RWPE1 (cell line): ENCODE results near the gene MACF1.
"Not testable (repeated sequence)": the region's sequence is repeated elsewhere in the genome, so short reads cannot be mapped to it uniquely, and the experiment has no call there.

ENCODE experiments used
- CTCF ChIA-PET: fragments of 350-600 bp; sonication (Branson Sonifier 250); formaldehyde crosslinking; extraction: SDS; loops from one replicate; lab custom pipeline; 2021; lab: Yijun Ruan, JAX
- POLR2A ChIA-PET: fragments of 400-600 bp; formaldehyde crosslinking; extraction: SDS; loops from one replicate; lab custom pipeline; 2020; ENCODE audit warnings: antibody characterized with exemption; ENCODE audit not compliant: low non-redundant PET; lab: Yijun Ruan, JAX
- DNase-seq: peaks from one replicate; pipeline ENCODE4 v3.0.0; 2012; ENCODE audit warnings: low spot score
- H3K27ac ChIP-seq: fragments of 450-650 bp; 2 replicates; pipeline ENCODE4 v1.5.1; 2017
- TF ChIP-seq, protein P1 (sequence below): fragments of 450-650 bp; conservative IDR thresholded peaks from 2 replicates; pipeline ENCODE4 v1.5.1; 2017; ENCODE audit warnings: low read depth, mild to moderate bottlenecking

The MACF1 gene

DNA sequence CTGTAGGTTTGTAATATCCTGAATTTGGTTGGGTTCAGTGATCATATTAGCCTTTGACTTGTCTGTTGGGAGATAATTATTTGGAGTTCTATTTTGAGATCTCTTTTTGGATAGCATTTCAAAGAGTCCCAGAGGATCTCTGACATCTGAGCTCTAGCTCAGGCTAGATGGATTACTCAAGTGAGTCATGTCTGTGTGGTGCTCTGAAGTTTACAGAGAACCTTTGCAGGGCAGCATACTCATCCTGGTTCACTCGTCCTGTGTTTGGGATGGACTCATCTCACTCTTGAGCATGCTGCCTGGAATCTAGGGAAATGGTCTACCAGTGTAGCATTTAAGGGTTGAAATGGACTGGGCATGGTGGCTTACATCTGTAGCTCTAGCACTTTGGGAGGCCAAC is 257.6 kb downstream of the MACF1 start:
- TF ChIP-seq, protein P1, sequence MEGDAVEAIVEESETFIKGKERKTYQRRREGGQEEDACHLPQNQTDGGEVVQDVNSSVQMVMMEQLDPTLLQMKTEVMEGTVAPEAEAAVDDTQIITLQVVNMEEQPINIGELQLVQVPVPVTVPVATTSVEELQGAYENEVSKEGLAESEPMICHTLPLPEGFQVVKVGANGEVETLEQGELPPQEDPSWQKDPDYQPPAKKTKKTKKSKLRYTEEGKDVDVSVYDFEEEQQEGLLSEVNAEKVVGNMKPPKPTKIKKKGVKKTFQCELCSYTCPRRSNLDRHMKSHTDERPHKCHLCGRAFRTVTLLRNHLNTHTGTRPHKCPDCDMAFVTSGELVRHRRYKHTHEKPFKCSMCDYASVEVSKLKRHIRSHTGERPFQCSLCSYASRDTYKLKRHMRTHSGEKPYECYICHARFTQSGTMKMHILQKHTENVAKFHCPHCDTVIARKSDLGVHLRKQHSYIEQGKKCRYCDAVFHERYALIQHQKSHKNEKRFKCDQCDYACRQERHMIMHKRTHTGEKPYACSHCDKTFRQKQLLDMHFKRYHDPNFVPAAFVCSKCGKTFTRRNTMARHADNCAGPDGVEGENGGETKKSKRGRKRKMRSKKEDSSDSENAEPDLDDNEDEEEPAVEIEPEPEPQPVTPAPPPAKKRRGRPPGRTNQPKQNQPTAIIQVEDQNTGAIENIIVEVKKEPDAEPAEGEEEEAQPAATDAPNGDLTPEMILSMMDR: no peak
- POLR2A ChIA-PET: no interaction called here
- no peak for DNase-seq
- no peak overlapping the region for H3K27ac ChIP-seq
- CTCF ChIA-PET: interaction anchor here (0.7 kb wide), 1 partner anchor 144 kb away, joined by 3 read pairs; no protein-coding TSS in a partner anchor

DNA sequence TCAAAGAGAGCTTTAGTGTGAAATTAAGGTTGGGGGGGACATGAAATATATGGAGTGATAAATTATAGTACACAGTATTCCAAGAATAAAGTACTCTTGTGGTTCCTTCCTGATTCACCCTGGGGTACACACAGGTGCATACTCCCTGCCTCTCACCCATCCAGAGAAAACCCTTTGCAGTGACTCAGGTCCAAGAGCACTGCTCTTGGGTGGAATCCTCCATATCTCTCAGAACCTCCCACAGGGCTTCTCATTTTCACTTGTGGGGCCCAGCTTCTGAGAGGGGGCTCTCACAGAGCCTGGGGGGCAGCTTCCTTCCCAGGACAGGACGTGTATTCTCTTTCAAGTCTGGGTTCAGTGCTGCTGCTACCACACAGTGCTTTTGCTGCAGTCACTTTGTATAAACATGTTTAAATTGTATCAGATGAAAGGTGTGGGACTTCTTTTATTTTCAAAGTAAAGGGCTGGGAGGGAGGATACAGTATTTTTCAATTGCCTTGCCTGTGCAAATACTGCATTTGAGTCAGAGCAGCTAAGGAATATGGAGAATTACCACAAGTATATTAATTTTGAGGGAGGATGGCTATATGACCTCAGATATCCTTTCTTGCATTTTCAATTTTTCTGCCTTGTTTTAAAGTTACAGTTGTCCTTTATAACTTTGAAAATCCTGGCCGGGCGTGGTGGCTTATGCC is 262.1 kb downstream of the MACF1 start:
- no peak overlapping the region for H3K27ac ChIP-seq
- DNase-seq: no peak
- ChIA-PET POLR2A (no interaction called here), CTCF (no interaction called here)
- TF ChIP-seq, protein P1: no peak

GRCh38 chr1:39467108-39467720 is 262.7 kb downstream of the MACF1 start:
- H3K27ac ChIP-seq, CTCF ChIA-PET, DNase-seq, POLR2A ChIA-PET: not testable (repeated sequence)

DNA sequence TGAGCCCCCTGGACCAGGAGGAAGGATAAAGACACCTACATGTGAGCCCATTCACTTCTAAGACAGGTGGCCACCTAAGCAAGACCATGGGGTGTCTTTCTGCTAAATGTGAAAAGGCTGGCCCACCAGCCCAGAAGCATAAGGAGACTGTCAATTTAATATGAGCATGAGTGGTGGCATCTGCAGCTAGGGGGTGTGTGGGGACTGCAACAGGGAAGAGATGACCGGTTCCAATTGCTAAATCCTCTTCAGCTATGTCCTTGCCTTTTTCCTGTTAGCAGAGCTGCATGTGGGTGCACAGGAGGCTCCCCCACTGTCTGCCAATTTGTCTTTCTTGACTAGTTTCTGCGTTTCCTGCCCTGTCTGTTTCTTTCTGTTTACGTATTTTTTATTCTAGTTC is 264.7 kb downstream of the MACF1 start:
- ChIA-PET POLR2A (no interaction called here), CTCF (interaction anchor here (0.6 kb wide), 1 partner anchor 235 kb away, joined by 3 read pairs; no protein-coding TSS in a partner anchor)
- DNase-seq: no peak
- TF ChIP-seq, protein P1: no peak
- no peak overlapping the region for H3K27ac ChIP-seq

GRCh38 chr1:39470040-39470439 is 265.5 kb downstream of the MACF1 start:
- no peak for DNase-seq
- CTCF ChIA-PET: interaction anchor here (0.6 kb wide), 1 partner anchor 234 kb away, joined by 3 read pairs; no protein-coding TSS in a partner anchor
- TF ChIP-seq, protein P1: no peak
- POLR2A ChIA-PET: no interaction called here
- H3K27ac ChIP-seq: no peak overlapping the region

- DNase-seq: no peak
- CTCF ChIA-PET: interaction anchor here (0.7 kb wide), 1 partner anchor 219 kb away, joined by 4 read pairs; no protein-coding TSS in a partner anchor
- no peak overlapping the region for H3K27ac ChIP-seq
- POLR2A ChIA-PET: no interaction called here
- TF ChIP-seq, protein P1: no peak
Measured at GRCh38 chr1:39472826-39473225, 268.3 kb downstream of the MACF1 start.

GRCh38 chr1:39473324-39473723 is 268.8 kb downstream of the MACF1 start:
- TF ChIP-seq, protein P1: no peak
- no peak overlapping the region for H3K27ac ChIP-seq
- POLR2A ChIA-PET: no interaction called here
- CTCF ChIA-PET: interaction anchor here (0.7 kb wide), 1 partner anchor 67 kb away, joined by 3 read pairs; no protein-coding TSS in a partner anchor
- no peak for DNase-seq
